ENCODE measurements around the gene TRIM24.

- TF ChIP-seq, protein P1, sequence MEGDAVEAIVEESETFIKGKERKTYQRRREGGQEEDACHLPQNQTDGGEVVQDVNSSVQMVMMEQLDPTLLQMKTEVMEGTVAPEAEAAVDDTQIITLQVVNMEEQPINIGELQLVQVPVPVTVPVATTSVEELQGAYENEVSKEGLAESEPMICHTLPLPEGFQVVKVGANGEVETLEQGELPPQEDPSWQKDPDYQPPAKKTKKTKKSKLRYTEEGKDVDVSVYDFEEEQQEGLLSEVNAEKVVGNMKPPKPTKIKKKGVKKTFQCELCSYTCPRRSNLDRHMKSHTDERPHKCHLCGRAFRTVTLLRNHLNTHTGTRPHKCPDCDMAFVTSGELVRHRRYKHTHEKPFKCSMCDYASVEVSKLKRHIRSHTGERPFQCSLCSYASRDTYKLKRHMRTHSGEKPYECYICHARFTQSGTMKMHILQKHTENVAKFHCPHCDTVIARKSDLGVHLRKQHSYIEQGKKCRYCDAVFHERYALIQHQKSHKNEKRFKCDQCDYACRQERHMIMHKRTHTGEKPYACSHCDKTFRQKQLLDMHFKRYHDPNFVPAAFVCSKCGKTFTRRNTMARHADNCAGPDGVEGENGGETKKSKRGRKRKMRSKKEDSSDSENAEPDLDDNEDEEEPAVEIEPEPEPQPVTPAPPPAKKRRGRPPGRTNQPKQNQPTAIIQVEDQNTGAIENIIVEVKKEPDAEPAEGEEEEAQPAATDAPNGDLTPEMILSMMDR (conservative IDR thresholded peaks at IDR 0.05; ENCODE audit: low read length), result no peak
- TF ChIP-seq EZH2phosphoT487 (IDR thresholded peaks at IDR 0.05; ENCODE audit: borderline replicate concordance), result no peak
Observed at GRCh38 chr7:138475377-138475776, 15.3 kb downstream of the TRIM24 start.
